ENCODE results near the gene BCHE.

BCHE gene

GRCh38 chr3:165852191-165852590 is 15.0 kb upstream of the BCHE start:
- no peak overlapping the region for H3K4me3 ChIP-seq (ENCODE audit: low read depth, low read length)
- no peak for TF ChIP-seq MAX (IDR thresholded peaks at IDR 0.05; ENCODE audit: low read depth, low read length)
- no peak for TF ChIP-seq MYC (IDR thresholded peaks at IDR 0.05; ENCODE audit: low read depth, low read length)
- TF ChIP-seq POLR2A (IDR thresholded peaks at IDR 0.05; ENCODE audit: extremely low read depth, insufficient read length): no peak
- no peak for TF ChIP-seq CTCF (IDR thresholded peaks at IDR 0.05; ENCODE audit: low read depth, low read length)
- no peak for DNase-seq (ENCODE audit: low read depth)

- no peak for TF ChIP-seq CTCF (IDR thresholded peaks at IDR 0.05; ENCODE audit: low read depth, low read length)
- no peak for TF ChIP-seq MAX (IDR thresholded peaks at IDR 0.05; ENCODE audit: low read depth, low read length)
- TF ChIP-seq POLR2A (IDR thresholded peaks at IDR 0.05; ENCODE audit: extremely low read depth, insufficient read length): no peak
- no peak for TF ChIP-seq MYC (IDR thresholded peaks at IDR 0.05; ENCODE audit: low read depth, low read length)
- no peak overlapping the region for H3K4me3 ChIP-seq (ENCODE audit: low read depth, low read length)
- no peak for DNase-seq (ENCODE audit: low read depth)
These were observed 8.8 kb upstream of the BCHE start for GRCh38 chr3:165846056-165846455.

- TF ChIP-seq MYC (IDR thresholded peaks at IDR 0.05; ENCODE audit: low read depth, low read length) (no peak), MAX (IDR thresholded peaks at IDR 0.05; ENCODE audit: low read depth, low read length) (no peak), CTCF (IDR thresholded peaks at IDR 0.05; ENCODE audit: low read depth, low read length) (no peak), POLR2A (IDR thresholded peaks at IDR 0.05; ENCODE audit: extremely low read depth, insufficient read length) (no peak)
- peak; percentile 1 for DNase-seq (ENCODE audit: low read depth)
- H3K4me3 ChIP-seq (ENCODE audit: low read depth, low read length): no peak overlapping the region
These were observed 2.3 kb upstream of the BCHE start for GRCh38 chr3:165839296-165840076.

GRCh38 chr3:165837801-165838200 is 578 bp upstream of the BCHE start:
- TF ChIP-seq POLR2A (IDR thresholded peaks at IDR 0.05; ENCODE audit: extremely low read depth, insufficient read length) (no peak), MYC (IDR thresholded peaks at IDR 0.05; ENCODE audit: low read depth, low read length) (no peak), MAX (IDR thresholded peaks at IDR 0.05; ENCODE audit: low read depth, low read length) (no peak), CTCF (IDR thresholded peaks at IDR 0.05; ENCODE audit: low read depth, low read length) (no peak)
- H3K4me3 ChIP-seq (ENCODE audit: low read depth, low read length): no peak overlapping the region
- no peak for DNase-seq (ENCODE audit: low read depth)

- TF ChIP-seq MYC (IDR thresholded peaks at IDR 0.05; ENCODE audit: low read depth, low read length) (no peak), CTCF (IDR thresholded peaks at IDR 0.05; ENCODE audit: low read depth, low read length) (no peak), POLR2A (IDR thresholded peaks at IDR 0.05; ENCODE audit: extremely low read depth, insufficient read length) (no peak), MAX (IDR thresholded peaks at IDR 0.05; ENCODE audit: low read depth, low read length) (no peak)
- DNase-seq (ENCODE audit: low read depth): no peak
- no peak overlapping the region for H3K4me3 ChIP-seq (ENCODE audit: low read depth, low read length)
These were observed 1.8 kb downstream of the BCHE start for GRCh38 chr3:165835431-165835830.

Data from NB4 (cell line).